Stimulated activated CD8-positive, alpha-beta memory T cell treated with anti-CD3 and anti-CD28 coated beads, Interleukin-12 subunit alpha, Interleukin-12 subunit beta, amount 100 ng/mL, for 4 hours (primary cell): ENCODE measurements around the gene CXorf38.

ENCODE experiments used
- DNase-seq: peaks from one replicate; pipeline ENCODE4 v3.0.0-alpha.2; 2020; ENCODE audit warnings: low read depth

The CXorf38 gene, protein sequence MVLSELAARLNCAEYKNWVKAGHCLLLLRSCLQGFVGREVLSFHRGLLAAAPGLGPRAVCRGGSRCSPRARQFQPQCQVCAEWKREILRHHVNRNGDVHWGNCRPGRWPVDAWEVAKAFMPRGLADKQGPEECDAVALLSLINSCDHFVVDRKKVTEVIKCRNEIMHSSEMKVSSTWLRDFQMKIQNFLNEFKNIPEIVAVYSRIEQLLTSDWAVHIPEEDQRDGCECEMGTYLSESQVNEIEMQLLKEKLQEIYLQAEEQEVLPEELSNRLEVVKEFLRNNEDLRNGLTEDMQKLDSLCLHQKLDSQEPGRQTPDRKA

DNA sequence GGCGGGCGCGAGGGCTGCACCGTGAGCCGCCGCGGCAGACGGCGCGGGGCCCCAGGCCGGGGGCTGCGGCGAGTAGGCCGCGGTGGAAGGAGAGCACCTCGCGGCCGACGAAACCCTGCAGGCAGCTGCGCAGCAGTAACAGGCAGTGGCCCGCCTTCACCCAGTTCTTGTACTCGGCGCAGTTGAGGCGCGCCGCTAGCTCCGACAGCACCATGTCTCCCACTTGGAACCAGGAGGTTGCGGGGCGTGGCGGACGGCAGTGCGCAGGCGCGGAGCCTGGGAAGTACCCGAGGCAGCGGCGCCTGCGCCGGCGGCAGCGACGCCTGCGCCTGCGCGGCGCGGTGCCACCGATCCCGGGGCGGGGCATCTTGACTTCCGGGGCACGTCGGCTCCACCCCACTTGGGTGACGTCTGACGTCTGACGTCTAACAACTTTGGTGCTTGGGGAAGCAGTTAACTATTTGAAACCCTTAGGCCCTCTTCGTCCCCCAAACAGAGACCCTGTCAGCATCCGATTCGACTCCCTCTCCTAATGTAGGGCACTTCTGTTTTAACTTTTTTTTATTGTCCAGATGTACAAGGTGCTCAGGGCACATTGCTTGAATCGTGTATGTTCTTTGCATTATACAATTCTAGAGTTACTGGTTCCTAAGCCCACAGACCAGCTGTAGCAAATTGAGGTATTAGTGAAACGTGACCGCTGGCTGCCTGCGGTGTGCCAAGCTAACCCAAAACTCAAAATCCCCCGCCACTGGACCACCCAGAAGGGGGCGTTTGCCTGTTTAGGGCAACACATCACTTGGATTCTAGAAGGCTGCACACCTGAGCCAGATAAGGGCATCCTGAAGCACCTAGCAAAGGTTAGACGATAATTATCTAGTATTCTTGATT is at the start of gene CXorf38:
CXorf38 (minus strand) TSS at position 255 of the 891 bp plus-strand sequence; CDS start at position 214, 41 bp downstream.
- peak; percentile 95 for DNase-seq

DNA sequence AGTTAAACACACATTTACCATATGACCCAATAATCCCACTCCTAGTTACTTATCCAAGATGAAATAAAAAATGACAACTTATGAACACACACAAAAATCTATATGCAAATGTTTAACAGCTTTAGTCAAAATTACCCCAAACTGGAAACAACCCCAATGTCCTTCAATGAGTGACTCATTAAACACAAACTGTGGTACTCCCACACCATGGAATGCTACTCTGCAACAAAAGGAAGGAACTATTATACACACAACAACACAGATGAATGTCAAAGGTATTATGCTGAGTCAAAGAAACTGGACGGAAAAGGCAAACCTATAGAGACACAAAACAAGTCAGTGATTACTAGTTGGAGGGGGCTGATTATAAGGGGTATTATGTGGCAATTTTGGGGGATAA is 47.4 kb upstream of the CXorf38 start:
- DNase-seq: no peak

DNA sequence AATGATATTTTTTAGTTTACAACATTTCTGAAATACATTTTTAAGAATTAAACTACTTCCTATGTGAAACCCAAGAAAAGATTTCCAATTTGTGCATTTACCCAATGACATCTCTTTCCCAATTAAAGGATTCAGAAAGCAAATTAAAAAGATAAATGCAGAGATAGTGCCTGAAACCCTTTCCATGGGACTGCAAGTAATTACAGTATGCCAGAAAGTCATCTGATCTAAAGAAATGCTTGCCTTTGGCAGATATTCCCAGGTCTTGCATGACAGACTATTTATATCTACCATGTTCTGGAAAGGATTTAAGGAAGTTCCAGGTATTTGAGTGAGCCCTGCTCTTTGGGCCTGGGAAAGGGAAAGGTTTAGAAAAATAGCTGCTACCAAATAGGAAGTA is 41.6 kb upstream of the CXorf38 start:
- DNase-seq: no peak

DNA sequence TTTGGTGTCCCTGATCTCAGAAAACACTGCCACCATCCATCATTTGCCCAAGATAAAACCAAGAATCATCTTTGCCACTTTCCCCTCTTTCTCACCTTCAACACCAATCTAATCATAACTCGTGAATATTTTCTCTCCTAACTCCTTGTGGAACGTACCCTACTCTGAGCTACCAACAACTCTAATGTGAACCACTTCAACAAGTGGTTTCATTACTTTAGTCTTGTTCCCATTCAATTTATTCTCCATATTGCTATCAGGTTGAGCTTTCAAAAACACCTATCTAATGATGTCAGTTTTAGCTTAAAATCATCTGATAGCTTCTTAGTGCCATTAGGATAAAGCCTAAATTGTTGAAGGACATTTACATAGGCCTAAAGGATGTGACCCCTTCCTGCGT is 39.8 kb upstream of the CXorf38 start:
- no peak for DNase-seq

DNA sequence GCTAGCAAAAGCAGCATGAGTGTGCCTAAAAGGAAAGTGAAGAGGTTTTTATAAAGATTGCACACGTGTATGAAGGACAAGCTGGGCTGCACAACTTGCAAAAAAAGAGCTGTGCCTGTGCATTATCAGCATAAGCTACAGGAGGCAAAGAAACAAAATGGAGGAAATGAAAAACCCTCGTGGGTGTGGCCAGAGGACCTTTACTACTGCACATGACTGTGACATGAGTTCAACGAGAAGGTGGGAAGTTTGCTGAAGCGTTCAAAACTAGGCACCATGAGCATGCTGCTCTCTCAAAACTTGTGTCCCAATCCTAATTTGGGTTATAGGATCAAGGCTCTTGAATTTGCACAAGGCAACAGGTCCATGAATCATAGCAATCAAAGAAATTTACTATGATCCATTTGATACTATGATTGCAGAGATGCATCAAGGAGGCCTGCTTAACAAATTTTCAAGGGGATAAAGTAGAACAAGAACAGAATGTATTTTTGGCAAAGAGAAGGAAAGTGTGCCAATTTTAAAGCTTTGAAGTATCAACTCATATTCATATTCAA is 38.1 kb upstream of the CXorf38 start:
- DNase-seq: no peak

- DNase-seq: no peak
Measured at GRCh38 chrX:40684092-40684491, 36.7 kb upstream of the CXorf38 start.

DNA sequence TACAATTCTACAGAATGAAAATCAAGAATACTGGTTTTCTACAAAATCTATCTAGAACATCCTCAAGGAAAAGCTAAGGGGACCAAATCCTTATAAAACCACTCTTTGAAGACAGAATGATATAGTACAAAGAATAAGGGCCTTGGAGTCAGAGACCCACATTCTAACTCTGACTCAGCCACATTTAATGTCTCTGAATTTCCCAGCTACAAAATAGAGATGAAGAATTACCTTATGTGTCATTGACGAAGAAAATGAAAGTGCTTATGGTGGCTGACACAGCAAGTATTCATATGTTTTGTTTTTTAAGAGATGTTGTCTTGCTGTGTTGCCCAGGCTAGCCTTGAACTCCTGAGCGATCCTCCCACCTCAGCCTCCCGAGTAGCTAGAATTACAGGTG is 35.9 kb upstream of the CXorf38 start:
- no peak for DNase-seq

GRCh38 chrX:40671126-40671525 is 23.8 kb upstream of the CXorf38 start:
- no peak for DNase-seq

GRCh38 chrX:40663880-40664630 is 16.7 kb upstream of the CXorf38 start:
- no peak for DNase-seq

- DNase-seq: no peak
Measured at GRCh38 chrX:40663078-40663740, 15.8 kb upstream of the CXorf38 start.

DNA sequence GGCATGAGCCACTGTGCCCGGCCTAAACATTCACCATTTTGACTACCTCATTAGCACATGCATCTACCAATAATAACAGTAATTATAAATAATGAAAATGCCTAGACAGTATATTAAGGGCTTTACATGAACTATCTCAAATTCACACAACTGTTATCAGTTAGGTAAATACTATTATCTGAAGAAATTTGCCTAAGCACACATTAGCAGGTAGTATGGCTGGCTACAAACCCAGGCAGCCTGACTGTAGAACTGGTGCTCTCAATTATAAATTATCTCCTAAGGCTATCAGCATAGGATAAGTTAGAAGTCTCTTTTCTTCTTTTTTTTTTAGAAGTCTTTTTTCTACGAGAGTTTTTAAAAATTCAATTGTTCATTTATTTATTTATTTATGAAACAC is 14.1 kb upstream of the CXorf38 start:
- no peak for DNase-seq

- DNase-seq: no peak
Measured at GRCh38 chrX:40660381-40660780, 13.0 kb upstream of the CXorf38 start.

GRCh38 chrX:40653535-40653934 is 6.2 kb upstream of the CXorf38 start:
- no peak for DNase-seq

DNA sequence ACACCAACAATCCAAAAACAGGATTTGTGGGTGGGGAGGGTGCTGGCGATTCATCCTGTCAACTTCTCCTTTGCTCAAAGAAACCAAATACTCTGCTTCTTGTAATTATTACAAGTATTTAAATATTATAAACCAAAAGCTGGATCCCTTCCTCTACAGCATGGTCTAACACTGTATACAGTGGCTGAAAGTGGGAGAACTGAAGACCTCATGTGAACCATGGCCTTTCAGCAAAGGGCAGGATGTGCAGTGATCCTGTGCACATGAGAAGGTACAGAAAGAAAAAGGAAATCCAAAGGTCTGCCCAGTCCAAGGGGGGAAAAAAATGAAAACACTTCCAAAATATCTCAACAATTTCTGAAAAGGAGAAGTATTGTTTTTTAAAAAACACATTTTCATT is 5.3 kb upstream of the CXorf38 start:
- no peak for DNase-seq

GRCh38 chrX:40651620-40652223 is 4.4 kb upstream of the CXorf38 start:
- peak; percentile 38 for DNase-seq

- peak; percentile 15 for DNase-seq
Measured at GRCh38 chrX:40646489-40647306, 663 bp downstream of the CXorf38 start.

GRCh38 chrX:40644821-40645358 is 2.5 kb downstream of the CXorf38 start:
- peak; percentile 25 for DNase-seq

GRCh38 chrX:40644176-40644575 is 3.2 kb downstream of the CXorf38 start:
- no peak for DNase-seq

DNA sequence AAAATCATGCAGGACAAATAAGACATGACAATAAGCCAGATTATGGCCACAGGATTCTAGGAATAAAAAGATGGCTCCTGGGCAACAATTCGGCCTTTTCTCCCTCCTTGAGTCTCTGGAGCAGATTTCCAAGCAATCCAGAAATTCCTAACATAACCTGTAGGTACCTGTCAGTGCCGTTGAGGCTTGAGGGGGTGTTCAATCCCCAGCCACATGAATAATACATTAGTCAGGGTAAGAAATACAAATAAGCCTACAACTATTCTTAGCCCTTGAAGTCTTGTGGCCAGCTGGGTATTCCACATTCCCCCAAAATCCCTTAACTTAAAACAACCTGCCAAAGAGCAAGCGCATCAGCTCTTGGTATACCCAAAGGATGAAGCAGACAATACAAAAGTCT is 9.7 kb downstream of the CXorf38 start:
- DNase-seq: no peak

GRCh38 chrX:40632199-40632598 is 15.2 kb downstream of the CXorf38 start:
- no peak for DNase-seq
